HG03139 (cell line): ENCODE results near the gene ERCC6L.

Experiments used
- ATAC-seq: cut with Tn5 transposase; IDR thresholded peaks from one replicate; pipeline ENCODE4 v1.9.1; 2021; ENCODE audit not compliant: unreplicated experiment

ERCC6L gene, protein sequence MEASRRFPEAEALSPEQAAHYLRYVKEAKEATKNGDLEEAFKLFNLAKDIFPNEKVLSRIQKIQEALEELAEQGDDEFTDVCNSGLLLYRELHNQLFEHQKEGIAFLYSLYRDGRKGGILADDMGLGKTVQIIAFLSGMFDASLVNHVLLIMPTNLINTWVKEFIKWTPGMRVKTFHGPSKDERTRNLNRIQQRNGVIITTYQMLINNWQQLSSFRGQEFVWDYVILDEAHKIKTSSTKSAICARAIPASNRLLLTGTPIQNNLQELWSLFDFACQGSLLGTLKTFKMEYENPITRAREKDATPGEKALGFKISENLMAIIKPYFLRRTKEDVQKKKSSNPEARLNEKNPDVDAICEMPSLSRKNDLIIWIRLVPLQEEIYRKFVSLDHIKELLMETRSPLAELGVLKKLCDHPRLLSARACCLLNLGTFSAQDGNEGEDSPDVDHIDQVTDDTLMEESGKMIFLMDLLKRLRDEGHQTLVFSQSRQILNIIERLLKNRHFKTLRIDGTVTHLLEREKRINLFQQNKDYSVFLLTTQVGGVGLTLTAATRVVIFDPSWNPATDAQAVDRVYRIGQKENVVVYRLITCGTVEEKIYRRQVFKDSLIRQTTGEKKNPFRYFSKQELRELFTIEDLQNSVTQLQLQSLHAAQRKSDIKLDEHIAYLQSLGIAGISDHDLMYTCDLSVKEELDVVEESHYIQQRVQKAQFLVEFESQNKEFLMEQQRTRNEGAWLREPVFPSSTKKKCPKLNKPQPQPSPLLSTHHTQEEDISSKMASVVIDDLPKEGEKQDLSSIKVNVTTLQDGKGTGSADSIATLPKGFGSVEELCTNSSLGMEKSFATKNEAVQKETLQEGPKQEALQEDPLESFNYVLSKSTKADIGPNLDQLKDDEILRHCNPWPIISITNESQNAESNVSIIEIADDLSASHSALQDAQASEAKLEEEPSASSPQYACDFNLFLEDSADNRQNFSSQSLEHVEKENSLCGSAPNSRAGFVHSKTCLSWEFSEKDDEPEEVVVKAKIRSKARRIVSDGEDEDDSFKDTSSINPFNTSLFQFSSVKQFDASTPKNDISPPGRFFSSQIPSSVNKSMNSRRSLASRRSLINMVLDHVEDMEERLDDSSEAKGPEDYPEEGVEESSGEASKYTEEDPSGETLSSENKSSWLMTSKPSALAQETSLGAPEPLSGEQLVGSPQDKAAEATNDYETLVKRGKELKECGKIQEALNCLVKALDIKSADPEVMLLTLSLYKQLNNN

GRCh38 chrX:72238721-72239475, at the start of gene ERCC6L:
Gene ERCC6L, minus strand, starts transcription at chrX:72239027. Its CDS starts 116 bp downstream, at chrX:72238911.
- peak; percentile 98 for ATAC-seq

- ATAC-seq: no peak
Observed at GRCh38 chrX:72282302-72282701, 43.5 kb upstream of the ERCC6L start.

DNA sequence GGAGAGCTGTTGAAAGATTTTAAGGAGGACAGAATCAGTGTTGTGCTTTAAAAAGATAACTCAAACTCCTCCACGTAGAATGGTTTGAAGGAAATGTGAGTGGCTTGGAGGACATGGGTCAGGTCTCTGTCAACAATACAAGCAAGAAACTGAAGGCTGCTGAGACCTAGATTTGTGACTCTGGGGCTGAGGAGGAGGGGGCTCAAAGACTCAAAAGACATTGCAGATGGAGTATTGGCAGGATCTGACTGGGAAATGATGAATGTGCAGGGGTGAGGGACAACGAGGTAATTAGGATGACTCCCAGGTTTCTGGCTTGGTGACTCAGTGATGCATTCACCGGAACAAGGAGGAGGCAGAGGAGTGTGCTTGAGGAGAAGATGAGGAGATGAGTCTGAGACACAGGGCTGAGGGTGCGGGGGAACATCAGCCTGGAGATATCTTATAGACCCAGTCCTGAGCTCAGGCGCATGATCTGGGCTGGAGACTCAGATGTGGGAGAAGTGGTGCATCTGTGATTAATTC, 41.6 kb upstream of the ERCC6L start:
- no peak for ATAC-seq

- ATAC-seq: no peak
Observed at GRCh38 chrX:72276478-72276953, 37.7 kb upstream of the ERCC6L start.

- no peak for ATAC-seq
Observed at GRCh38 chrX:72274526-72274925, 35.7 kb upstream of the ERCC6L start.

GRCh38 chrX:72273718-72274117, 34.9 kb upstream of the ERCC6L start:
- no peak for ATAC-seq

DNA sequence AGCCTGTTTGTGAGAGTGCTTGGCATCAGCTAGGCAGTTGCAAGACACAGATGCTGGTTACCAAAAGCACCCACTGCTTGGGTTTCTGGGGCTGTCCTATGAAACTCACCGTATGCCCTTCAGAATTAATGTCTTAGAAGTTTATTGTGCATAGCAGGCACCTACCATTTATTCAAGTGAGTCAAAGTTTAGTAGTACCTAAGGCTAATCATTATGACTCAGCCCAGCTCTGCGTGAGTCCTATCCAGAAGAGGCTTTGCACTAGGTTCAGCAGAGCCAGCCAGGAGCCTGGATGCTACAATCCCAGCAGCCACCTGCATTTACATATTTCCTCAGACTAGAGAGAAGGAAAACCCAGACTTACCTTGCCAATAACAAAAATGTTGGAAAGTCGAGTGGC, 34.0 kb upstream of the ERCC6L start:
- no peak for ATAC-seq

GRCh38 chrX:72271812-72272211, 33.0 kb upstream of the ERCC6L start:
- ATAC-seq: no peak

GRCh38 chrX:72271091-72271788, 32.4 kb upstream of the ERCC6L start:
- ATAC-seq: no peak

DNA sequence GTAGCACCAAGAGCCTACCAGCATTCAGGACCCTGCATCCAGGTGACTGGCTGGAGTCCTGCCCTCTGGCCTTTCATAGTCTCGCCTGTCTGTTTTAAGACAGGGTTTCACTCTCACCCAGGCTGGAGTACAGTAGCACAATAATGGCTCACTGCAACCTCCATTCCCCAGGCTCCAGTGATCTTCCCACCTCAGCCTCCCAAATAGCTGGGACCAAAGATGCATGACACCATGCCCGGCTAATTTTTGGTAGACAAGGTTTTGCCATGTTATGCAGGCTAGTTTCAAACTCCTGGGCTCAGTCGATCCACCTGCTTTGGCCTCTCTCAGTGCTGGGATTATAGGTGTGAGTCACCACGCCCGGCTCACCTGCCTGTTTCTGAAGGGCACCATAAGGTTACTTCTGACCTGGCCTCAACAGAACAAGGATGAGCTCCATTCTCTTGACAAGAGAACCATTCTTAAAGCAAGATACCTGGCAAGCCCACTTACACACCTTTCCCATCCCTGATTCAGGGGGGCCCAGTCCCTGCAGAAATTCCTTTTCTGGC, 31.6 kb upstream of the ERCC6L start:
- ATAC-seq: no peak

DNA sequence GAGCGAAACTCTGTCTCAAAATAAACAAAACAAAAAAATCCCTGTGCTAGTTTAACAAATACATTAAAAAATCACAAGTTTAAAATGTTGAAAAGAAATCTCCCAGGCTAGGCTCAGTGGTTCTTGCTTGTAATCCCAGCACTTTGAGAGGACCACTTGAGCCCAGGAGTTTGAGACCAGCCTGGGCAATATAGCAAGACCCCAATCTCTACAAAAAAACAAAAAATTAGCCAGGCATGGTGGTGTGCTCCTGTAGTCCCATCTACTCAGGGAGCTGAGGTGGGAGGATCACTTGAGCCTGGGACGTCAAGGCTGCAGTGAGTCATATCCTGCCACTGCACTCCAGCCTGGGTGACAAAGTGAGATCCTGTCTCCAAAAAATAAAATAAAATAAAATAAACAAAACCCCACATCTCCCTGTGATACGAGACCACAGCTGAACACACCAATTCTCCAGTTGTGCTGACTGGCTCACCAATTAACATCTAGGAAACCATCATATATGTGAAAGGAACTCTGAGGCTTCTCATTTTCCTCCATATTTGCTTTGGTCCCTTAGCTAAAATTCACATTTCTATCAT, 30.9 kb upstream of the ERCC6L start:
- no peak for ATAC-seq

DNA sequence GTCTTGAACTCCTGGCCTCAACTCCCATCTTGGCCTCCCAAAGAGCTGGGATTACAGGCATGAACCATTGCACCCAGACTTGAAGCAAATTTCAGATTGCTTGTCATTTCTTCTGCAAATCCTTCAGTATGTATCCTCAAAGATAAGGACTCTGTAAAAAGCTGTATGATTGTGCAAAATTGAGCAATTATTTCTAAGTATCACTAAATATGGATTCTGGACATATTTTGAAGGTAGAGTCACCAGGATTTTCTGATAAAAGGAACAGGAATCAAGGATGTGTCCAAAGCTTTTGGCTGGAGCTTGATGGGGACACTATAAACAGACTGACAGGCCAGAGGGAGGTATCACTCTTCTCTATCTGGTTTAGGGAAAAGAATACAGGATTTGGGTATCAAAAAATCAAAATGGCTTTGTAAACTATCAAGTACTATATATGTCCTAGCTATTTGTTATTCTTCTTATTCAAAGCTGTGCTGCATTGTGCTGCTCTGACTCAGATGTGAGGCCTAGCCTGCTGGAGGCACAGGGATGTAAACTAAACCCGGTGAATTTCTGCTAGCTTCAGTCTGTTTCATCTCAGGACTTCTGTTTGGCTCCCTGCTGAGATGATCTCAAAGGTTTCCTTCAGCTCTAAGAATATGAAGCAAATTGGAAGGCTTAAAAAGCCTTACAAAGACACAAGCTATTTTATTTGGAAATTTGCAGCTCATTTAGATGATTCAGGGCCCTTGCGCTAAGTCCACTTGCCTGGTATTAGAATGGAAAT, 30.0 kb upstream of the ERCC6L start:
- no peak for ATAC-seq

GRCh38 chrX:72265263-72265662, 26.4 kb upstream of the ERCC6L start:
- ATAC-seq: no peak

DNA sequence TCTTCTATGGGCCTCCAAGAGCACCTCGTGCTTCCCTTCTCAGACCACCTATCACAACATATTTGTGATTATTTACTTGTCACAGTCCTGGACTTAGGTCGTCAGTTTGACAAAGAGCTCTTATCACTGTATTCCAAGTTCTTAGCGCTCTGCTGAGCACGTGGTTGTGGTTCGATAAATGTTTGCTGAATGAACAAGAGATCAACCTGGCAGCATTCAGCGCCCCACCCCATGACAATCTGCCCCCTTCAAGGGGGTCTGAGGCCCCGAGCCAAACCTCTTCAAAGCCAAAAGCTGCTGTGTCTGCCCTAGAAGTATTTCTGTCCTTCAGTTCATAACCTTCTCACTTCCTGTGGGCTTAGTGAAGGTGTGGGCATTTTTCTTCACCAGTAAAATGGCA, 23.2 kb upstream of the ERCC6L start:
- ATAC-seq: no peak

- ATAC-seq: no peak
Observed at GRCh38 chrX:72260448-72260847, 21.6 kb upstream of the ERCC6L start.

GRCh38 chrX:72258174-72258573, 19.3 kb upstream of the ERCC6L start:
- no peak for ATAC-seq

GRCh38 chrX:72255864-72256263, 17.0 kb upstream of the ERCC6L start:
- no peak for ATAC-seq

DNA sequence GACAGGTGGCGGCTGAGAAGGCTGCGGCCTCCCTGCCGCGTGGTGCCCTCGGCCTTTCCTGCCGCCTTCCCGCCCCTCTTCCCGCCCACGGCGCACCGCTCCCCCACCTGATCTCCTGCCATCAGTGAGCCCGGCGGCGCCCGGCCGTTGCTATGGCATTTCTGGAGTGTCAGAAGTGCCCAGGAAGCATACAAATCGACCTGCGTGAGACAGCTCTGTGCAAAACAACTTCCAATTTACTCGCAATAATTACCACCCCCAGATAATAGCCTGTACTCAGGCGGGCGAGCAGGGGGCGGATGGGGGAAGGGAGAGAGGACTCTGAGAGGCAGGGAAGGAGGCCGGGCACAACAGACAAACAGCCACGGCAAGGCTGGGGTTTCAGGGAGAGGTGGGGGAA, 16.6 kb upstream of the ERCC6L start:
- ATAC-seq: no peak
